ENCODE measurements around the gene C19orf81.
"Not testable (repeated sequence)": the region's sequence is repeated elsewhere in the genome, so short reads cannot be mapped to it uniquely, and the experiment has no call there.

Gene C19orf81

GRCh38 chr19:50649433-50650391, at the start of gene C19orf81:
Gene C19orf81, plus strand, starts transcription at chr19:50649445. Its CDS starts 0 bp downstream, at chr19:50649445.
- DNase-seq, result no peak

- no peak for DNase-seq
These were observed 47.7 kb upstream of the C19orf81 start for GRCh38 chr19:50601407-50602088.

- no peak for DNase-seq
These were observed 47.2 kb upstream of the C19orf81 start for GRCh38 chr19:50602089-50602422.

GRCh38 chr19:50602496-50602895, 46.7 kb upstream of the C19orf81 start:
- DNase-seq, result no peak

- no peak for DNase-seq
These were observed 46.3 kb upstream of the C19orf81 start for GRCh38 chr19:50602935-50603334.

GRCh38 chr19:50604264-50605073, 44.8 kb upstream of the C19orf81 start:
- not testable (repeated sequence) for DNase-seq

- DNase-seq, result not testable (repeated sequence)
These were observed 43.0 kb upstream of the C19orf81 start for GRCh38 chr19:50606059-50606836.

- DNase-seq, result no peak
These were observed 41.9 kb upstream of the C19orf81 start for GRCh38 chr19:50607388-50607787.

GRCh38 chr19:50607874-50608785, 41.1 kb upstream of the C19orf81 start:
- no peak for DNase-seq

GRCh38 chr19:50612504-50613404, 36.5 kb upstream of the C19orf81 start:
- not testable (repeated sequence) for DNase-seq

GRCh38 chr19:50618379-50618778, 30.9 kb upstream of the C19orf81 start:
- DNase-seq, result not testable (repeated sequence)

GRCh38 chr19:50619184-50619583, 30.1 kb upstream of the C19orf81 start:
- not testable (repeated sequence) for DNase-seq

- not testable (repeated sequence) for DNase-seq
These were observed 28.8 kb upstream of the C19orf81 start for GRCh38 chr19:50620394-50620906.

- DNase-seq, result no peak
These were observed 24.2 kb upstream of the C19orf81 start for GRCh38 chr19:50624949-50625600.

- DNase-seq, result no peak
These were observed 23.2 kb upstream of the C19orf81 start for GRCh38 chr19:50626011-50626410.

- DNase-seq, result no peak
These were observed 22.4 kb upstream of the C19orf81 start for GRCh38 chr19:50626795-50627194.

GRCh38 chr19:50628146-50628545, 21.1 kb upstream of the C19orf81 start:
- DNase-seq, result no peak

GRCh38 chr19:50628551-50628950, 20.7 kb upstream of the C19orf81 start:
- DNase-seq, result no peak

- no peak for DNase-seq
These were observed 20.1 kb upstream of the C19orf81 start for GRCh38 chr19:50629194-50629593.
